K562 (cell line): ENCODE data around the gene DPM2. TPM values are rescaled to one million over a fixed set of nuclear protein-coding genes. Genes with fewer than 3 reads are reported as not detected.

Experiments
- ARID4B ChIP-seq: sonication (generic); formaldehyde crosslinking; IDR thresholded peaks from 2 replicates; pipeline ENCODE4 v1.8.0; 2022; ENCODE audit warnings: mild to moderate bottlenecking, missing genetic modification reagents
- GTF2F1 ChIP-seq: IDR thresholded peaks from 2 replicates; pipeline ENCODE4 v1.6.1; 2011; ENCODE audit warnings: low read depth, low read length, improper control_type of control experiment
- HLTF ChIP-seq: fragments of 450-650 bp; IDR thresholded peaks from 2 replicates; pipeline ENCODE4 v1.6.1; 2016
- L3MBTL2 ChIP-seq: fragments of 450-650 bp; IDR thresholded peaks from 2 replicates; pipeline ENCODE4 v1.6.1; 2016; ENCODE audit warnings: mild to moderate bottlenecking, moderate library complexity
- MGA ChIP-seq: fragments of 450-650 bp; IDR thresholded peaks from 2 replicates; pipeline ENCODE4 v1.6.1; 2016; ENCODE audit warnings: mild to moderate bottlenecking, moderate library complexity
- PKNOX1 ChIP-seq: fragments of 450-650 bp; IDR thresholded peaks from 2 replicates; pipeline ENCODE4 v1.6.1; 2016
- POLR2H ChIP-seq: IDR thresholded peaks from 2 replicates; pipeline ENCODE4 v1.6.1; 2016; ENCODE audit warnings: missing genetic modification characterization, low read depth, mild to moderate bottlenecking, control low read depth, missing compliant biosample characterization, moderate library complexity
- VEZF1 ChIP-seq: fragments of 200-800 bp; sonication (Bioruptor generic); IDR thresholded peaks from 2 replicates; pipeline ENCODE4 v1.6.1; 2017; ENCODE audit warnings: missing genetic modification characterization, missing compliant biosample characterization
- polyA plus RNA-seq, 8 experiments: library from polyadenylated mRNA; depleted of rRNA in 4 of 8; stranded (reverse) in 5 of 8; unstranded in 3 of 8; fragments of >200 nt; fragmentation: Nextera tagmentation in 2 of 8; fragmentation: Illumina TruSeq in 1 of 8; extraction: Ambion mirVana in 2 of 8; extraction: Trizol in 1 of 8; gene quantifications; 2 replicates each; pipeline versions ENCODE4 v1.2.1 to v1.2.3, GENCODE V29; 2011 to 2014; ENCODE audit warnings: inconsistent platforms in 1 of 8, missing spikeins in 1 of 8
- total RNA-seq, 7 experiments: library from RNA; depleted of rRNA in 6 of 7; stranded (reverse); fragments of >200 nt in 6 of 7; fragmentation: Illumina TruSeq in 2 of 7; extraction: Trizol in 2 of 7; gene quantifications; 2 replicates each; pipeline versions ENCODE4 v1.2.1 to v1.2.3, GENCODE V29; 2011 to 2021; ENCODE audit warnings: low replicate concordance in 1 of 7

Gene DPM2
- total and polyA plus RNA-seq, 9 of the 15 experiments (the other 6 are each of a cell fraction or from before 2014, with no cell fraction given) = 43.5 to 126 (median 71.1) TPM

GRCh38 chr9:127968700-127969383 is 31.2 kb upstream of the DPM2 start (continued):
- TF ChIP-seq MGA (peak; percentile 67; the same call in 1 of the 2 replicates), POLR2H (tag) (no peak), VEZF1 (CRISPR knock-in tag) (no peak), GTF2F1 (no peak), PKNOX1 (peak; percentile 63), HLTF (no peak), ARID4B (CRISPR knock-in tag) (peak; percentile 28; the same call in 1 of the 2 replicates), L3MBTL2 (peak; percentile 55; the same call in 1 of the 2 replicates)
